Gastrocnemius medialis (tissue), 4 donors: ENCODE data around the gene ANKS1B.

Experiments used
- CTCF ChIP-seq, 5 experiments: fragments of 450-650 bp in 3 of 5; fragments of 200-600 bp in 2 of 5; sonication (generic) in 2 of 5; IDR thresholded peaks in 4 of 5; conservative IDR thresholded peaks in 1 of 5; 1 replicate in 4 of 5; 2 replicates in 1 of 5; pipeline ENCODE4 v1.5.1; 2016 to 2019; ENCODE audit warnings: antibody characterized with exemption in 5 of 5, mild to moderate bottlenecking in 3 of 5, moderate library complexity in 3 of 5
- POLR2A ChIP-seq, 2 donors: fragments of 450-650 bp; IDR thresholded peaks; one replicate each; pipeline ENCODE4 v1.6.1; 2017; ENCODE audit warnings: antibody characterized with exemption in 2 of 2, mild to moderate bottlenecking in 2 of 2, moderate library complexity in 2 of 2

- TF ChIP-seq CTCF (IDR thresholded peaks at IDR 0.05 in 4 of 5, conservative IDR thresholded peaks at IDR 0.05 in 1 of 5), result no peak
- TF ChIP-seq POLR2A (IDR thresholded peaks at IDR 0.05), result no peak
These were observed 1191.6 kb downstream of the ANKS1B start for GRCh38 chr12:98793121-98793520.
